H1 (cell line): ENCODE data around the gene EPDR1.

Experiments used
- ASH2L ChIP-seq: fragments of 200-600, 300-600 bp; sonication (generic); IDR thresholded peaks from one replicate; pipeline ENCODE4 v1.7.1; 2017; ENCODE audit warnings: low read length
- ATF2 ChIP-seq: IDR thresholded peaks from 2 replicates; pipeline ENCODE4 v1.6.1; 2012; ENCODE audit warnings: low read length, inconsistent platforms
- CHD7 ChIP-seq: fragments of 300-600 bp; sonication (generic); IDR thresholded peaks from 2 replicates; pipeline ENCODE4 v1.7.1; 2012; ENCODE audit warnings: low read length, moderate library complexity, mild to moderate bottlenecking, inconsistent platforms; ENCODE audit not compliant: insufficient replicate concordance
- CTCF ChIP-seq, 3 experiments: IDR thresholded peaks; 1 replicate in 2 of 3; 2 replicates in 1 of 3; pipeline versions ENCODE4 v1.5.1 to v1.6.1; 2011; ENCODE audit warnings: low read length in 3 of 3, mild to moderate bottlenecking in 3 of 3, inconsistent platforms in 2 of 3, low read depth in 1 of 3, moderate library complexity in 1 of 3; ENCODE audit not compliant: insufficient read depth in 1 of 3; ENCODE audit errors: control extremely low read depth in 1 of 3
- EP300 ChIP-seq, 2 experiments: IDR thresholded peaks; 1 replicate in 1 of 2; 2 replicates in 1 of 2; pipeline ENCODE4 v1.6.1; 2011 to 2012; ENCODE audit warnings: low read depth in 2 of 2, low read length in 2 of 2, mild to moderate bottlenecking in 2 of 2, borderline replicate concordance in 1 of 2, inconsistent platforms in 1 of 2, moderate library complexity in 1 of 2
- KDM5A ChIP-seq: fragments of 200-600 bp; IDR thresholded peaks from 2 replicates; pipeline ENCODE4 v1.7.1; 2012; ENCODE audit warnings: mild to moderate bottlenecking, low read length, inconsistent platforms, mixed read lengths
- MAFK ChIP-seq: IDR thresholded peaks from 2 replicates; pipeline ENCODE4 v1.6.1; 2012; ENCODE audit warnings: low read depth, mild to moderate bottlenecking, improper control_type of control experiment, low read length
- POLR2AphosphoS5 ChIP-seq: IDR thresholded peaks from 2 replicates; pipeline ENCODE4 v1.6.1; 2011; ENCODE audit warnings: low read depth, low read length

- TF ChIP-seq CHD7 = no peak
- TF ChIP-seq ASH2L = no peak
- no peak for TF ChIP-seq ATF2
- no peak for TF ChIP-seq EP300 (IDR thresholded peaks at IDR 0.05; ENCODE audit: borderline replicate concordance in 1 of 2, low read depth in 2 of 2, low read length in 2 of 2)
- no peak for TF ChIP-seq POLR2AphosphoS5
- TF ChIP-seq CTCF (IDR thresholded peaks at IDR 0.05; ENCODE audit: control extremely low read depth in 1 of 3, insufficient read depth in 1 of 3, low read depth in 1 of 3, low read length in 3 of 3) = no peak
- no peak for TF ChIP-seq MAFK
- TF ChIP-seq KDM5A = no peak
These were observed 64.4 kb downstream of the EPDR1 start for GRCh38 chr7:37984750-37985390.
